Stimulated activated CD8-positive, alpha-beta memory T cell treated with anti-CD3 and anti-CD28 coated beads, Interleukin-4, amount 100 ng/mL, for 4 hours (primary cell): Measurements from ENCODE around the gene GPC6.

ENCODE experiments used
- DNase-seq, 2 donors: peaks; one replicate each; pipeline ENCODE4 v3.0.0-alpha.2; 2020; ENCODE audit warnings: low read depth in 2 of 2, low spot score in 1 of 2

GPC6 gene

GRCh38 chr13:93767917-93768409 lies 541.4 kb downstream of the GPC6 start:
- no peak for DNase-seq

GRCh38 chr13:93769101-93769500 lies 542.5 kb downstream of the GPC6 start:
- no peak for DNase-seq

GRCh38 chr13:93769607-93770006 lies 543.0 kb downstream of the GPC6 start:
- no peak for DNase-seq

GRCh38 chr13:93771227-93771626 lies 544.6 kb downstream of the GPC6 start:
- no peak for DNase-seq

- DNase-seq = no peak
Measured at GRCh38 chr13:93771782-93772181, 545.2 kb downstream of the GPC6 start.

GRCh38 chr13:93774506-93774905 lies 547.9 kb downstream of the GPC6 start:
- no peak for DNase-seq

GRCh38 chr13:93775027-93775426 lies 548.4 kb downstream of the GPC6 start:
- DNase-seq = no peak

- no peak for DNase-seq
Measured at GRCh38 chr13:93775507-93776108, 549.0 kb downstream of the GPC6 start.

GRCh38 chr13:93776936-93777335 lies 550.3 kb downstream of the GPC6 start:
- DNase-seq = no peak

- no peak for DNase-seq
Measured at GRCh38 chr13:93777504-93777903, 550.9 kb downstream of the GPC6 start.

GRCh38 chr13:93778548-93778947 lies 551.9 kb downstream of the GPC6 start:
- no peak for DNase-seq

GRCh38 chr13:93784191-93784590 lies 557.6 kb downstream of the GPC6 start:
- no peak for DNase-seq

- DNase-seq = no peak
Measured at GRCh38 chr13:93786846-93787489, 560.4 kb downstream of the GPC6 start.

GRCh38 chr13:93788456-93788855 lies 561.8 kb downstream of the GPC6 start:
- DNase-seq = no peak

GRCh38 chr13:93789058-93789457 lies 562.5 kb downstream of the GPC6 start:
- DNase-seq = no peak

- no peak for DNase-seq
Measured at GRCh38 chr13:93794197-93794885, 567.7 kb downstream of the GPC6 start.

GRCh38 chr13:93797463-93797862 lies 570.9 kb downstream of the GPC6 start:
- no peak for DNase-seq

- no peak for DNase-seq
Measured at GRCh38 chr13:93800342-93800741, 573.7 kb downstream of the GPC6 start.

GRCh38 chr13:93805736-93806135 lies 579.1 kb downstream of the GPC6 start:
- DNase-seq = no peak

- DNase-seq = no peak
Measured at GRCh38 chr13:93806861-93807260, 580.3 kb downstream of the GPC6 start.

- no peak for DNase-seq
Measured at GRCh38 chr13:93810264-93810663, 583.7 kb downstream of the GPC6 start.

- no peak for DNase-seq
Measured at GRCh38 chr13:93811071-93811737, 584.6 kb downstream of the GPC6 start.
